ENCODE results near the gene EPAS1.
"Not testable (repeated sequence)": the region's sequence is repeated elsewhere in the genome, so short reads cannot be mapped to it uniquely, and the experiment has no call there.

Gene EPAS1

GRCh38 chr2:46384457-46384815, 87.2 kb downstream of the EPAS1 start:
- DNase-seq (ENCODE audit: low spot score) = no peak

GRCh38 chr2:46385786-46386577, 88.8 kb downstream of the EPAS1 start:
- DNase-seq (ENCODE audit: low spot score) = no peak

GRCh38 chr2:46386763-46387162, 89.6 kb downstream of the EPAS1 start:
- no peak for DNase-seq (ENCODE audit: low spot score)

GRCh38 chr2:46387292-46387691, 90.1 kb downstream of the EPAS1 start:
- DNase-seq (ENCODE audit: low spot score) = no peak

GRCh38 chr2:46387886-46388515, 90.8 kb downstream of the EPAS1 start:
- DNase-seq (ENCODE audit: low spot score) = no peak

- DNase-seq (ENCODE audit: low spot score) = no peak
Observed at GRCh38 chr2:46388881-46389280, 91.7 kb downstream of the EPAS1 start.

GRCh38 chr2:46389417-46389916, 92.3 kb downstream of the EPAS1 start:
- no peak for DNase-seq (ENCODE audit: low spot score)

GRCh38 chr2:46390036-46390435, 92.8 kb downstream of the EPAS1 start:
- DNase-seq (ENCODE audit: low spot score) = no peak

GRCh38 chr2:46390901-46391395, 93.7 kb downstream of the EPAS1 start:
- no peak for DNase-seq (ENCODE audit: low spot score)

GRCh38 chr2:46392561-46393346, 95.5 kb downstream of the EPAS1 start:
- no peak for DNase-seq (ENCODE audit: low spot score)

- no peak for DNase-seq (ENCODE audit: low spot score)
Observed at GRCh38 chr2:46393347-46393820, 96.2 kb downstream of the EPAS1 start.

GRCh38 chr2:46393865-46394264, 96.7 kb downstream of the EPAS1 start:
- no peak for DNase-seq (ENCODE audit: low spot score)

GRCh38 chr2:46394649-46395510, 97.7 kb downstream of the EPAS1 start:
- no peak for DNase-seq (ENCODE audit: low spot score)

GRCh38 chr2:46395730-46396129, 98.5 kb downstream of the EPAS1 start:
- DNase-seq (ENCODE audit: low spot score) = not testable (repeated sequence)

- DNase-seq (ENCODE audit: low spot score) = no peak
Observed at GRCh38 chr2:46400016-46400415, 102.8 kb downstream of the EPAS1 start.

- DNase-seq (ENCODE audit: low spot score) = no peak
Observed at GRCh38 chr2:46402874-46403273, 105.7 kb downstream of the EPAS1 start.

- no peak for DNase-seq (ENCODE audit: low spot score)
Observed at GRCh38 chr2:46404181-46404759, 107.1 kb downstream of the EPAS1 start.

GRCh38 chr2:46407852-46408455, 110.7 kb downstream of the EPAS1 start:
- no peak for DNase-seq (ENCODE audit: low spot score)

GRCh38 chr2:46409756-46410155, 112.5 kb downstream of the EPAS1 start:
- no peak for DNase-seq (ENCODE audit: low spot score)

Measured in germinal center (tissue), 1 donor.